OCI-LY7 (cell line): ENCODE data around the gene CAPRIN2. TPM values are rescaled to one million over a fixed set of nuclear protein-coding genes. Genes with fewer than 3 reads are reported as not detected.

ENCODE experiments used
- BruUV-seq: library from RNA; stranded (reverse); fragments of 400-500 nt; replicated peaks from 2 replicates; lab custom pipeline; 2021; lab: Mats Ljungman, UMichigan
- CTCF ChIA-PET: fragments of 300-600 bp; sonication (Branson Sonifier 250); formaldehyde crosslinking; loops from one replicate; lab custom pipeline; 2022; ENCODE audit warnings: antibody characterized with exemption; ENCODE audit not compliant: unreplicated experiment; lab: Charles Lee
- POLR2A ChIA-PET: fragments of 300-600 bp; sonication (Branson Sonifier 250); formaldehyde crosslinking; loops from one replicate; lab custom pipeline; 2022; ENCODE audit warnings: antibody characterized with exemption; lab: Charles Lee
- DNase-seq: peaks from one replicate; pipeline ENCODE4 v3.0.0-alpha.2; 2015; ENCODE audit warnings: low spot score
- H2AFZ ChIP-seq: fragments of 200-600 bp; sonication (generic), shearing (Covaris generic); 2 replicates; pipeline ENCODE4 v1.6.1; 2014; ENCODE audit warnings: mild to moderate bottlenecking, antibody characterized with exemption, low read length, moderate library complexity
- H3K27ac ChIP-seq: fragments of 200-600 bp; sonication (generic); 2 replicates; pipeline ENCODE4 v1.5.1; 2014; ENCODE audit warnings: mixed run types, low read depth, mild to moderate bottlenecking, moderate library complexity, low read length, inconsistent platforms; ENCODE audit not compliant: poor library complexity, severe bottlenecking
- H3K36me3 ChIP-seq: fragments of 200-600 bp; sonication (generic); 2 replicates; pipeline ENCODE4 v1.6.1; 2014; ENCODE audit warnings: mild to moderate bottlenecking, antibody characterized with exemption, low read length, moderate library complexity, mixed read lengths; ENCODE audit not compliant: insufficient read depth
- H3K4me1 ChIP-seq: fragments of 200-600 bp; sonication (generic); 2 replicates; pipeline ENCODE4 v1.5.1; 2014; ENCODE audit warnings: mild to moderate bottlenecking, low read length; ENCODE audit not compliant: insufficient read depth, poor library complexity, severe bottlenecking
- H3K4me2 ChIP-seq: fragments of 200-600 bp; sonication (generic); 2 replicates; pipeline ENCODE4 v1.6.1; 2014; ENCODE audit warnings: mild to moderate bottlenecking, low read length
- H3K4me3 ChIP-seq: fragments of 200-600 bp; sonication (generic); 2 replicates; pipeline ENCODE4 v1.5.1; 2014; ENCODE audit warnings: mild to moderate bottlenecking, low read depth, low read length; ENCODE audit not compliant: poor library complexity, severe bottlenecking
- H3K79me2 ChIP-seq: fragments of 200-600 bp; sonication (generic); 2 replicates; pipeline ENCODE4 v1.6.1; 2016; ENCODE audit warnings: low read depth, mild to moderate bottlenecking, low read length, moderate library complexity, mixed read lengths; ENCODE audit not compliant: insufficient read depth
- H3K9me2 ChIP-seq: fragments of 200-600 bp; sonication (generic); 2 replicates; pipeline ENCODE4 v1.6.1; 2016; ENCODE audit warnings: mild to moderate bottlenecking, low read length, mixed read lengths; ENCODE audit not compliant: insufficient read depth
- H3K9me3 ChIP-seq: fragments of 200-600 bp; sonication (generic); 2 replicates; pipeline ENCODE4 v1.6.1; 2014; ENCODE audit warnings: mild to moderate bottlenecking, mixed run types, low read length, mixed read lengths
- H4K20me1 ChIP-seq: fragments of 200-600 bp; sonication (generic); 2 replicates; pipeline ENCODE4 v1.6.1; 2014; ENCODE audit warnings: mild to moderate bottlenecking, antibody characterized with exemption, low read length, moderate library complexity, mixed read lengths; ENCODE audit not compliant: insufficient read depth
- EZH2phosphoT487 ChIP-seq: fragments of 200-600 bp; sonication (generic); IDR thresholded peaks from 2 replicates; pipeline ENCODE4 v1.6.1; 2018; ENCODE audit warnings: low read depth, borderline replicate concordance, mild to moderate bottlenecking, mixed run types, antibody characterized with exemption, low read length, moderate library complexity, mixed read lengths
- intact Hi-C: fragments of 100-400 bp; cut with micrococcal nuclease; formaldehyde crosslinking; loops from one replicate; pipeline ENCODE4 v1.10.0; 2022; ENCODE audit not compliant: unreplicated experiment
- total RNA-seq, 2 experiments: library from RNA; depleted of rRNA in 1 of 2; stranded (reverse); fragments of >200 nt in 1 of 2; shearing (Covaris generic) in 1 of 2; gene quantifications; 2 replicates each; pipeline ENCODE4 v1.2.3, GENCODE V29; 2014 to 2022
- TF ChIP-seq, protein P1 (sequence below): fragments of 200-600 bp; sonication (generic); conservative IDR thresholded peaks from 2 replicates; pipeline ENCODE4 v1.5.1; 2014; ENCODE audit warnings: mild to moderate bottlenecking, antibody characterized with exemption, low read length, moderate library complexity, mixed read lengths

Gene CAPRIN2
- total RNA-seq, 2 experiments from 2014 or later: 21.7 to 23.7 TPM

DNA sequence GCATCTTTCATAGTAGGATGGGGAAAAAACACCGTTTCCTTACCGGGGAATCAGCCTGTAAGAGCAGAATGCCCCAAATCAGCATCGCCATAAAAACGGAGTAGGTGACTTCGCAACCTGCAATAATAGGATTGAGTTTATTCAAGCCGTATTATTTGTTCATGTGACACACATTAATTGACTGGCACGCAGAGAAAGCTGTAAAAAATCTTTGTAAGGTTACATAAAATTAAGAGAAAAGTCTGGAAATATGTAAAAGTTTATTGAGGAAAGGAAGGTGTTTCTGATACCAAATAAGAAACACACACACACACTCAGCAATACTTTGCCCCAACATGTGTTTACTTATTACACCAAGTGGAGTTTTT, 628 bp upstream of the CAPRIN2 start:
- H3K79me2 ChIP-seq: peaks cover 8% of the 10 kb centered on the region; the same call in 1 of the 2 replicates
- H3K4me3 ChIP-seq: peak overlapping the region; percentile 89
- peak overlapping the region; percentile 99 for H3K4me2 ChIP-seq
- intact Hi-C loops: loop anchor here (1.0 kb wide), 2 partner anchors 52 to 60 kb away; partner anchors contain the start of gene IPO8
- no peak for DNase-seq
- no peaks in the 10 kb centered on the region for H3K36me3 ChIP-seq
- no peaks in the 10 kb centered on the region for H3K9me3 ChIP-seq
- ChIA-PET CTCF (no interaction called here), POLR2A (interaction anchor here (0.6 to 0.9 kb wide), 3 partner anchors 17 to 295 kb away, joined by 3 read pairs; partner anchors contain the start of gene IPO8)
- H4K20me1 ChIP-seq: no peaks in the 10 kb centered on the region
- H3K27ac ChIP-seq: peak overlapping the region; percentile 24
- peak overlapping the region; percentile 91 for H2AFZ ChIP-seq
- no peaks in the 10 kb centered on the region for H3K9me2 ChIP-seq
- TF ChIP-seq, protein P1, sequence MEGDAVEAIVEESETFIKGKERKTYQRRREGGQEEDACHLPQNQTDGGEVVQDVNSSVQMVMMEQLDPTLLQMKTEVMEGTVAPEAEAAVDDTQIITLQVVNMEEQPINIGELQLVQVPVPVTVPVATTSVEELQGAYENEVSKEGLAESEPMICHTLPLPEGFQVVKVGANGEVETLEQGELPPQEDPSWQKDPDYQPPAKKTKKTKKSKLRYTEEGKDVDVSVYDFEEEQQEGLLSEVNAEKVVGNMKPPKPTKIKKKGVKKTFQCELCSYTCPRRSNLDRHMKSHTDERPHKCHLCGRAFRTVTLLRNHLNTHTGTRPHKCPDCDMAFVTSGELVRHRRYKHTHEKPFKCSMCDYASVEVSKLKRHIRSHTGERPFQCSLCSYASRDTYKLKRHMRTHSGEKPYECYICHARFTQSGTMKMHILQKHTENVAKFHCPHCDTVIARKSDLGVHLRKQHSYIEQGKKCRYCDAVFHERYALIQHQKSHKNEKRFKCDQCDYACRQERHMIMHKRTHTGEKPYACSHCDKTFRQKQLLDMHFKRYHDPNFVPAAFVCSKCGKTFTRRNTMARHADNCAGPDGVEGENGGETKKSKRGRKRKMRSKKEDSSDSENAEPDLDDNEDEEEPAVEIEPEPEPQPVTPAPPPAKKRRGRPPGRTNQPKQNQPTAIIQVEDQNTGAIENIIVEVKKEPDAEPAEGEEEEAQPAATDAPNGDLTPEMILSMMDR: no peak
- TF ChIP-seq EZH2phosphoT487: no peak
- BruUV-seq: TSS peak; percentile 84
- peaks cover 25% of the 10 kb centered on the region for H3K4me1 ChIP-seq

DNA sequence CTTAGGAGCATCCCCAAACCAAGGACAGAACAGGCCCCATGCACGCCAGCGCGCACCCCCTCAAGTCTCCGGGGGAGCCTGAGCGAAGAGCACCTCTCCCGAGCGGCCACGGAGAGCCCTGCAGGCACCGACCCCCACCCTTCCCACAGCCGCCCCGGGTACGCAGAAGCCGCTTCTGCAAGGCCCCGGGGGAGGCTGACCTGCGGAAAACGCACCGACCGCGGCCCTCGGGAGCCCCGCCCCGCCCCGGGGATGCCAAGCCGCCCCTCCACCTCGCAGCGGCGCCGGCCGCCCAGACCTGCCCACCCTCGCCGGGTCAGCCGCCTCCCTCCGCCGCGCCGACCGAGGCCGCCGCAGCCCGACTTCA, 385 bp downstream of the CAPRIN2 start:
- ChIA-PET POLR2A (interaction anchor here (0.6 to 5.6 kb wide), 8 partner anchors 10 to 113 kb away, joined by 3 to 30 read pairs (median 5); partner anchors contain the start of gene IPO8), CTCF (no interaction called here)
- TF ChIP-seq, protein P1: no peak
- TF ChIP-seq EZH2phosphoT487: no peak
- no peak for DNase-seq
- no TSS peak for BruUV-seq
- no peaks in the 10 kb centered on the region for H3K9me2 ChIP-seq
- peak overlapping the region; percentile 90 for H2AFZ ChIP-seq
- peaks cover 25% of the 10 kb centered on the region for H3K4me1 ChIP-seq
- intact Hi-C loops: loop anchor here (5.0 kb wide), 1 partner anchor 1372 kb away; the partner anchor contains the start of gene ERGIC2
- H3K4me3 ChIP-seq: peak overlapping the region; percentile 89
- H3K36me3 ChIP-seq: no peaks in the 10 kb centered on the region
- H3K79me2 ChIP-seq: peaks cover 8% of the 10 kb centered on the region; the same call in 1 of the 2 replicates
- no peaks in the 10 kb centered on the region for H4K20me1 ChIP-seq
- H3K27ac ChIP-seq: peak overlapping the region; percentile 24
- no peaks in the 10 kb centered on the region for H3K9me3 ChIP-seq
- H3K4me2 ChIP-seq: peak overlapping the region; percentile 99
